ENCODE data around the gene LRRC2. TPM values are rescaled to one million over a fixed set of nuclear protein-coding genes. Genes with fewer than 3 reads are reported as not detected.
"Not testable (repeated sequence)": the region's sequence is repeated elsewhere in the genome, so short reads cannot be mapped to it uniquely, and the experiment has no call there.

LRRC2 gene
- total RNA-seq, 1 donor from 2014 or later: 0.26 TPM

- H3K4me3 ChIP-seq (ENCODE audit: low read depth, low read length): no peak overlapping the region
- H3K27me3 ChIP-seq (ENCODE audit: control insufficient read depth, insufficient read depth, low read length): no peaks in the 10 kb centered on the region
- FAIRE-seq: peak; percentile 52
- TF ChIP-seq CTCF (IDR thresholded peaks at IDR 0.05; ENCODE audit: insufficient read depth, low read length, severe bottlenecking): no peak
- H3K36me3 ChIP-seq (ENCODE audit: control insufficient read depth, insufficient read depth, low read length): no peaks in the 10 kb centered on the region
- no peak for DNase-seq (ENCODE audit: low read depth)
Measured at GRCh38 chr3:46578973-46579755, 13.1 kb upstream of the LRRC2 start.

GRCh38 chr3:46577580-46578249 lies 11.6 kb upstream of the LRRC2 start:
- not testable (repeated sequence) for H3K27me3 ChIP-seq (ENCODE audit: control insufficient read depth, insufficient read depth, low read length); DNase-seq (ENCODE audit: low read depth); H3K36me3 ChIP-seq (ENCODE audit: control insufficient read depth, insufficient read depth, low read length); H3K4me3 ChIP-seq (ENCODE audit: low read depth, low read length); FAIRE-seq

- Histone ChIP-seq H3K36me3 (ENCODE audit: control insufficient read depth, insufficient read depth, low read length) (no peaks in the 10 kb centered on the region), H3K27me3 (ENCODE audit: control insufficient read depth, insufficient read depth, low read length) (no peaks in the 10 kb centered on the region), H3K4me3 (ENCODE audit: low read depth, low read length) (no peak overlapping the region)
- FAIRE-seq: no peak
- DNase-seq (ENCODE audit: low read depth): no peak
- no peak for TF ChIP-seq CTCF (IDR thresholded peaks at IDR 0.05; ENCODE audit: insufficient read depth, low read length, severe bottlenecking)
Measured at GRCh38 chr3:46576879-46577278, 10.8 kb upstream of the LRRC2 start.

- FAIRE-seq (no peak), DNase-seq (ENCODE audit: low read depth) (no peak)
- Histone ChIP-seq H3K27me3 (ENCODE audit: control insufficient read depth, insufficient read depth, low read length) (no peaks in the 10 kb centered on the region), H3K4me3 (ENCODE audit: low read depth, low read length) (no peak overlapping the region), H3K36me3 (ENCODE audit: control insufficient read depth, insufficient read depth, low read length) (no peaks in the 10 kb centered on the region)
- TF ChIP-seq CTCF (IDR thresholded peaks at IDR 0.05; ENCODE audit: insufficient read depth, low read length, severe bottlenecking): no peak
Measured at GRCh38 chr3:46576386-46576785, 10.3 kb upstream of the LRRC2 start.

GRCh38 chr3:46575577-46576222 lies 9.6 kb upstream of the LRRC2 start:
- H3K27me3 ChIP-seq (ENCODE audit: control insufficient read depth, insufficient read depth, low read length): no peaks in the 10 kb centered on the region
- TF ChIP-seq CTCF (IDR thresholded peaks at IDR 0.05; ENCODE audit: insufficient read depth, low read length, severe bottlenecking): no peak
- no peak for FAIRE-seq
- H3K4me3 ChIP-seq (ENCODE audit: low read depth, low read length): no peak overlapping the region
- DNase-seq (ENCODE audit: low read depth): no peak
- no peaks in the 10 kb centered on the region for H3K36me3 ChIP-seq (ENCODE audit: control insufficient read depth, insufficient read depth, low read length)

GRCh38 chr3:46574881-46575576 lies 8.9 kb upstream of the LRRC2 start:
- TF ChIP-seq CTCF (IDR thresholded peaks at IDR 0.05; ENCODE audit: insufficient read depth, low read length, severe bottlenecking): no peak
- Histone ChIP-seq H3K4me3 (ENCODE audit: low read depth, low read length) (no peak overlapping the region), H3K27me3 (ENCODE audit: control insufficient read depth, insufficient read depth, low read length) (no peaks in the 10 kb centered on the region), H3K36me3 (ENCODE audit: control insufficient read depth, insufficient read depth, low read length) (no peaks in the 10 kb centered on the region)
- DNase-seq (ENCODE audit: low read depth) (no peak), FAIRE-seq (no peak)
